HepG2 (cell line): Measurements from ENCODE around the gene BBLN. TPM values are rescaled to one million over a fixed set of nuclear protein-coding genes. Genes with fewer than 3 reads are reported as not detected.

Source experiments
- BCL3 ChIP-seq: sonication (generic); formaldehyde crosslinking; IDR thresholded peaks from 2 replicates; pipeline ENCODE4 v1.5.1; 2020; ENCODE audit warnings: mild to moderate bottlenecking, missing genetic modification reagents, moderate library complexity
- DMAP1 ChIP-seq: IDR thresholded peaks from 2 replicates; pipeline ENCODE4 v1.6.1; 2016
- DRAP1 ChIP-seq: IDR thresholded peaks from 2 replicates; pipeline ENCODE4 v1.6.1; 2016; ENCODE audit warnings: missing genetic modification reagents, missing compliant biosample characterization
- FUBP1 ChIP-seq: sonication (generic); formaldehyde crosslinking; IDR thresholded peaks from 2 replicates; pipeline ENCODE4 v1.5.1; 2020; ENCODE audit warnings: missing genetic modification reagents, mild to moderate bottlenecking, borderline replicate concordance
- HHEX ChIP-seq: IDR thresholded peaks from 2 replicates; pipeline ENCODE4 v1.6.1; 2016; ENCODE audit warnings: control low read depth
- NR3C1 ChIP-seq: sonication (generic); formaldehyde crosslinking; IDR thresholded peaks from 2 replicates; pipeline ENCODE4 v1.4.0; 2020; ENCODE audit warnings: missing genetic modification reagents
- SIN3A ChIP-seq: IDR thresholded peaks from 2 replicates; pipeline ENCODE4 v1.6.1; 2011; ENCODE audit warnings: low read depth, mild to moderate bottlenecking, control low read depth, low read length, borderline replicate concordance
- TFDP2 ChIP-seq: sonication (generic); formaldehyde crosslinking; IDR thresholded peaks from 2 replicates; pipeline ENCODE4 v1.4.0; 2020; ENCODE audit warnings: missing genetic modification reagents
- YY1 ChIP-seq: IDR thresholded peaks from 2 replicates; pipeline ENCODE4 v1.6.1; 2011; ENCODE audit warnings: low read length, low read depth, moderate library complexity, mild to moderate bottlenecking; ENCODE audit not compliant: insufficient read depth, insufficient replicate concordance
- ZBTB10 ChIP-seq: sonication (generic); formaldehyde crosslinking; IDR thresholded peaks from 2 replicates; pipeline ENCODE4 v1.4.0; 2020; ENCODE audit warnings: missing genetic modification reagents, borderline replicate concordance
- ZBTB7B ChIP-seq: sonication (generic); formaldehyde crosslinking; IDR thresholded peaks from 2 replicates; pipeline ENCODE4 v1.4.0; 2020; ENCODE audit warnings: missing genetic modification reagents
- ZNF333 ChIP-seq: sonication (generic); formaldehyde crosslinking; IDR thresholded peaks from 2 replicates; pipeline ENCODE4 v1.4.0; 2020; ENCODE audit warnings: mild to moderate bottlenecking, missing genetic modification reagents, borderline replicate concordance
- ZNF510 ChIP-seq: sonication (generic); formaldehyde crosslinking; IDR thresholded peaks from 2 replicates; pipeline ENCODE4 v1.4.0; 2020; ENCODE audit warnings: low read depth, mild to moderate bottlenecking, missing genetic modification reagents
- ZNF513 ChIP-seq: sonication (generic); formaldehyde crosslinking; conservative IDR thresholded peaks from 2 replicates; pipeline ENCODE4 v1.5.0; 2020; ENCODE audit warnings: missing genetic modification reagents
- ZNF574 ChIP-seq: sonication (generic); formaldehyde crosslinking; IDR thresholded peaks from 2 replicates; pipeline ENCODE4 v1.4.0; 2020; ENCODE audit warnings: missing genetic modification reagents
- polyA plus RNA-seq, 8 experiments: library from polyadenylated mRNA; depleted of rRNA in 3 of 8; stranded (reverse) in 7 of 8; unstranded in 1 of 8; fragments of >200 nt; fragmentation: Illumina TruSeq in 4 of 8; extraction: Trizol in 4 of 8; gene quantifications; 2 replicates each; pipeline versions ENCODE4 v1.2.1 to v1.2.3, GENCODE V29; 2011 to 2016; ENCODE audit warnings: low read depth in 4 of 8, missing spikeins in 1 of 8, mixed read lengths in 1 of 8; ENCODE audit not compliant: insufficient read depth in 1 of 8
- total RNA-seq, 5 experiments: library from RNA; depleted of rRNA; stranded (reverse); fragments of >200 nt; fragmentation: Illumina TruSeq; extraction: Trizol; gene quantifications; 2 replicates each; pipeline ENCODE4 v1.2.3, GENCODE V29; 2016; ENCODE audit warnings: low read depth in 1 of 5

The BBLN gene
- total and polyA plus RNA-seq, 2 of the 13 experiments (the other 11 are each of a cell fraction or from before 2014, with no cell fraction given) = 27.6 to 33.1 TPM

- no peak for TF ChIP-seq ZNF510 (CRISPR knock-in tag)
- no peak for TF ChIP-seq FUBP1 (CRISPR knock-in tag)
- 0 out of 2 replicates have a peak, but pooled peaks have one; percentile 26 for TF ChIP-seq DMAP1 (CRISPR knock-in tag)
- TF ChIP-seq TFDP2 (CRISPR knock-in tag) = peak; percentile 62; the same call in 1 of the 2 replicates
- no peak for TF ChIP-seq ZNF513
- peak; percentile 75 for TF ChIP-seq ZNF574 (CRISPR knock-in tag)
- no peak for TF ChIP-seq ZBTB10 (CRISPR knock-in tag)
- TF ChIP-seq SIN3A = peak; percentile 53; the same call in 1 of the 2 replicates
- TF ChIP-seq HHEX (CRISPR knock-in tag) = no peak
- peak; percentile 33; the same call in 1 of the 2 replicates for TF ChIP-seq BCL3 (CRISPR knock-in tag)
- TF ChIP-seq YY1 = no peak
- TF ChIP-seq ZBTB7B (CRISPR knock-in tag) = no peak; the same call in 1 of the 2 replicates
- TF ChIP-seq DRAP1 (CRISPR knock-in tag) = no peak
- no peak for TF ChIP-seq NR3C1
- TF ChIP-seq ZNF333 (CRISPR knock-in tag) = no peak
Observed at GRCh38 chr9:128159784-128160602, at the start of gene BBLN (continued).
